A549 (cell line): ENCODE results near the gene LRFN2. TPM values are rescaled to one million over a fixed set of nuclear protein-coding genes. Genes with fewer than 3 reads are reported as not detected.

Experiments
- ATAC-seq, 2 experiments: fragments of 200-7000 bp in 1 of 2; fragments of >200 bp in 1 of 2; cut with Nextera tagmentation in 1 of 2; cut with Tn5 transposase in 1 of 2; 3 replicates each; pipeline versions ENCODE4 v1.8.0 to v1.9.1; 2018 to 2020; ENCODE audit warnings: mild to moderate bottlenecking in 1 of 2, moderate library complexity in 1 of 2
- CTCF ChIA-PET: fragments of 300-600 bp; sonication (Branson Sonifier 250); formaldehyde crosslinking; extraction: SDS; loops from one replicate; lab custom pipeline; 2021; ENCODE audit warnings: antibody characterized with exemption, inconsistent platforms; lab: Yijun Ruan, JAX
- POLR2A ChIA-PET: fragments of 350-600 bp; formaldehyde crosslinking; extraction: SDS; loops from one replicate; lab custom pipeline; 2021; ENCODE audit warnings: antibody characterized with exemption, inconsistent platforms; lab: Yijun Ruan, JAX
- DNase-seq, 2 experiments: peaks; one replicate each; pipeline versions ENCODE4 v3.0.0 to v3.0.0-alpha.2; 2011 to 2016; ENCODE audit warnings: low read depth in 1 of 2, low spot score in 1 of 2
- FAIRE-seq: peaks from 2 replicates; lab custom pipeline; 2011; peaks lifted over from hg19 to GRCh38; lab: Jason Lieb, UNC
- H3K27ac ChIP-seq, 2 experiments: fragments of >200 bp; sonication (Bioruptor Twin); formaldehyde crosslinking; 3 replicates each; pipeline ENCODE4 v1.5.1; 2016 to 2017
- H3K4me1 ChIP-seq: fragments of >200 bp; sonication (Bioruptor Twin); formaldehyde crosslinking; 3 replicates; pipeline ENCODE4 v1.6.1; 2016
- H3K4me2 ChIP-seq: fragments of >200 bp; sonication (Bioruptor Twin); formaldehyde crosslinking; 3 replicates; pipeline ENCODE4 v1.6.1; 2016
- H3K4me3 ChIP-seq: fragments of >200 bp; sonication (Bioruptor Twin); formaldehyde crosslinking; 3 replicates; pipeline ENCODE4 v1.5.1; 2016
- H3K9me3 ChIP-seq: fragments of >200 bp; sonication (Bioruptor Twin); formaldehyde crosslinking; 3 replicates; pipeline ENCODE4 v1.6.1; 2016
- ATOH8 ChIP-seq: fragments of 250-450 bp; sonication (Bioruptor Pico); IDR thresholded peaks from 2 replicates; pipeline ENCODE4 v1.5.0; 2020; ENCODE audit warnings: low read depth, mild to moderate bottlenecking, moderate library complexity
- CBX2 ChIP-seq: fragments of 200-600 bp; sonication (generic); IDR thresholded peaks from 2 replicates; pipeline ENCODE4 v1.6.1; 2016; ENCODE audit warnings: low read depth, mild to moderate bottlenecking, borderline replicate concordance
- CTCF ChIP-seq: fragments of >200 bp; sonication (Bioruptor Twin); formaldehyde crosslinking; IDR thresholded peaks from 3 replicates; pipeline ENCODE4 v1.5.1; 2016
- EHF ChIP-seq: fragments of 250-450 bp; sonication (Bioruptor Pico); IDR thresholded peaks from 2 replicates; pipeline ENCODE4 v1.5.0; 2020; ENCODE audit warnings: mild to moderate bottlenecking
- EHMT2 ChIP-seq: fragments of 200-600 bp; sonication (generic); IDR thresholded peaks from 2 replicates; pipeline ENCODE4 v1.6.1; 2016; ENCODE audit warnings: antibody characterized with exemption, low read depth, mild to moderate bottlenecking, moderate library complexity
- ELK1 ChIP-seq: fragments of 150-350 bp; IDR thresholded peaks from 2 replicates; pipeline ENCODE4 v1.6.1; 2014; ENCODE audit warnings: low read depth, mild to moderate bottlenecking, low read length
- EP300 ChIP-seq, 2 experiments: fragments of >200 bp; sonication (Bioruptor Twin); formaldehyde crosslinking; IDR thresholded peaks; 2 replicates in 1 of 2; 3 replicates in 1 of 2; pipeline ENCODE4 v1.6.1; 2016 to 2017
- FOSB ChIP-seq: fragments of 250-450 bp; sonication (Bioruptor Pico); IDR thresholded peaks from 2 replicates; pipeline ENCODE4 v1.5.0; 2020; ENCODE audit warnings: mild to moderate bottlenecking, moderate library complexity
- FOXS1 ChIP-seq: fragments of 250-450 bp; sonication (Bioruptor Pico); IDR thresholded peaks from 2 replicates; pipeline ENCODE4 v1.5.0; 2020; ENCODE audit warnings: mild to moderate bottlenecking, moderate library complexity
- HOXB13 ChIP-seq: fragments of 250-450 bp; sonication (Bioruptor Pico); IDR thresholded peaks from 2 replicates; pipeline ENCODE4 v1.5.0; 2020; ENCODE audit warnings: low read depth, mild to moderate bottlenecking, moderate library complexity
- JUN ChIP-seq, 2 experiments: fragments of >200 bp; sonication (Bioruptor Twin); formaldehyde crosslinking; IDR thresholded peaks; 2 replicates in 1 of 2; 3 replicates in 1 of 2; pipeline ENCODE4 v1.6.1; 2016 to 2017
- JUNB ChIP-seq: fragments of >200 bp; sonication (Bioruptor Twin); formaldehyde crosslinking; IDR thresholded peaks from 2 replicates; pipeline ENCODE4 v1.6.1; 2016
- KDM5A ChIP-seq: fragments of 200-600 bp; sonication (generic); IDR thresholded peaks from 2 replicates; pipeline ENCODE4 v1.6.1; 2016; ENCODE audit warnings: antibody characterized with exemption, mild to moderate bottlenecking
- MAZ ChIP-seq: fragments of 150-350 bp; IDR thresholded peaks from 2 replicates; pipeline ENCODE4 v1.6.1; 2014; ENCODE audit warnings: antibody characterized with exemption, low read depth, low read length, borderline replicate concordance
- MYC ChIP-seq: IDR thresholded peaks from 2 replicates; pipeline ENCODE4 v1.6.1; 2012; ENCODE audit warnings: mild to moderate bottlenecking, inconsistent platforms, low read length, improper control_type of control experiment, borderline replicate concordance
- NPAS2 ChIP-seq: fragments of 250-450 bp; sonication (Bioruptor Pico); IDR thresholded peaks from 2 replicates; pipeline ENCODE4 v1.8.0; 2022; ENCODE audit warnings: mild to moderate bottlenecking, moderate library complexity, borderline replicate concordance
- RAD21 ChIP-seq, 2 experiments: fragments of >200 bp in 1 of 2; sonication (Bioruptor Twin) in 1 of 2; formaldehyde crosslinking in 1 of 2; IDR thresholded peaks in 1 of 2; conservative IDR thresholded peaks in 1 of 2; 2 replicates in 1 of 2; 3 replicates in 1 of 2; pipeline ENCODE4 v1.6.1; 2012 to 2018; ENCODE audit warnings: inconsistent platforms in 1 of 2
- RNF2 ChIP-seq: fragments of 200-600 bp; sonication (generic); IDR thresholded peaks from 2 replicates; pipeline ENCODE4 v1.6.1; 2016; ENCODE audit warnings: low read depth, mild to moderate bottlenecking, antibody characterized with exemption, moderate library complexity, borderline replicate concordance
- SMC3 ChIP-seq: fragments of >200 bp; sonication (Bioruptor Twin); formaldehyde crosslinking; IDR thresholded peaks from 3 replicates; pipeline ENCODE4 v1.6.1; 2018; ENCODE audit warnings: inconsistent platforms
- TFCP2L1 ChIP-seq: fragments of 250-450 bp; sonication (Bioruptor Pico); IDR thresholded peaks from 2 replicates; pipeline ENCODE4 v1.5.0; 2021; ENCODE audit warnings: mild to moderate bottlenecking
- ZC3H11A ChIP-seq: fragments of 450-650 bp; IDR thresholded peaks from 2 replicates; pipeline ENCODE4 v1.6.1; 2014; ENCODE audit warnings: antibody characterized with exemption, mild to moderate bottlenecking
- ZSCAN20 ChIP-seq: fragments of 250-450 bp; sonication (Bioruptor Pico); IDR thresholded peaks from 2 replicates; pipeline ENCODE4 v1.8.0; 2022; ENCODE audit warnings: mild to moderate bottlenecking, moderate library complexity
- WGBS: methylation state at CpG from one replicate; pipeline ENCODE4 v1.1.6; 2017; ENCODE audit errors: missing lambda C conversion rate; 5-methylcytosine and 5-hydroxymethylcytosine counted together
- polyA plus RNA-seq, 4 experiments: library from polyadenylated mRNA; depleted of rRNA in 3 of 4; stranded (reverse); fragments of >200 nt; fragmentation: RNase III in 1 of 4; extraction: RNeasy Plus Mini Kit Qiagen cat#74134 plus additional on column Dnase treatment in 1 of 4; gene quantifications; 2 replicates in 3 of 4; 3 replicates in 1 of 4; pipeline ENCODE4 v1.2.3, GENCODE V29; 2011 to 2017
- TF ChIP-seq, protein P1 (sequence below): fragments of 250-450 bp; sonication (Bioruptor Pico); IDR thresholded peaks from 2 replicates; pipeline ENCODE4 v1.5.0; 2021; ENCODE audit warnings: mild to moderate bottlenecking, moderate library complexity, borderline replicate concordance

Gene LRFN2
- polyA plus RNA-seq, 2 of the 4 experiments (the other 2 are of a cell fraction), result not detected

DNA sequence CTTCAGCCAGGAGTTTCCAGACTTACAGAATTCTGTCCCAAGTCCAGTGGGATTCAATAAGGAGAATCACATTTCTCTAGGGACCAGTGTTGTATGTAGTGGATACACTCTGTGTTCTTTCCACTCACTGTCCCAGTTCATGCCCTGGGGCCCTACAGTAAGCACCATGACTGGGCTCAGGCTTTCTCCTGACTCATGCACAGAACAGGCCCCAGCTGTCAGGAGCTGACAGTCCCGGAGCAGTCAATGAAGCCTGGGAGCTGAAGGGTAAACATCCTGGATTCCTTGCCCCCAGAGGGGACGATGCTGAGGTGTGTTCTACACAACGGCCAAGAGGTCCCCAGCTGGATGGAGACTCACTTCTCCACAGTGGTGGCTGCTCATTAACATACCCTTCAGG, 40.2 kb upstream of the LRFN2 start:
- TF ChIP-seq MYC (no peak), KDM5A (no peak), HOXB13 (CRISPR knock-in tag) (no peak)
- TF ChIP-seq, protein P1, sequence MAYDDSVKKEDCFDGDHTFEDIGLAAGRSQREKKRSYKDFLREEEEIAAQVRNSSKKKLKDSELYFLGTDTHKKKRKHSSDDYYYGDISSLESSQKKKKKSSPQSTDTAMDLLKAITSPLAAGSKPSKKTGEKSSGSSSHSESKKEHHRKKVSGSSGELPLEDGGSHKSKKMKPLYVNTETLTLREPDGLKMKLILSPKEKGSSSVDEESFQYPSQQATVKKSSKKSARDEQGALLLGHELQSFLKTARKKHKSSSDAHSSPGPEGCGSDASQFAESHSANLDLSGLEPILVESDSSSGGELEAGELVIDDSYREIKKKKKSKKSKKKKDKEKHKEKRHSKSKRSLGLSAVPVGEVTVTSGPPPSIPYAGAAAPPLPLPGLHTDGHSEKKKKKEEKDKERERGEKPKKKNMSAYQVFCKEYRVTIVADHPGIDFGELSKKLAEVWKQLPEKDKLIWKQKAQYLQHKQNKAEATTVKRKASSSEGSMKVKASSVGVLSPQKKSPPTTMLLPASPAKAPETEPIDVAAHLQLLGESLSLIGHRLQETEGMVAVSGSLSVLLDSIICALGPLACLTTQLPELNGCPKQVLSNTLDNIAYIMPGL (CRISPR knock-in tag), result no peak
- TF ChIP-seq, all 56 proteins: peak for 0
- H3K27ac ChIP-seq, result no peak overlapping the region
- POLR2A ChIA-PET, result no interaction called here
- no peak for FAIRE-seq
- H3K4me2 ChIP-seq, result no peak overlapping the region
- no peaks in the 10 kb centered on the region for H3K9me3 ChIP-seq
- ATAC-seq, result no peak
- no peak for DNase-seq
- no peaks in the 10 kb centered on the region for H3K4me1 ChIP-seq
- WGBS, result 10% methylated on average over 3 of the region's 3 CpGs
- CTCF ChIA-PET, result no interaction called here
- H3K4me3 ChIP-seq, result no peak overlapping the region

DNA sequence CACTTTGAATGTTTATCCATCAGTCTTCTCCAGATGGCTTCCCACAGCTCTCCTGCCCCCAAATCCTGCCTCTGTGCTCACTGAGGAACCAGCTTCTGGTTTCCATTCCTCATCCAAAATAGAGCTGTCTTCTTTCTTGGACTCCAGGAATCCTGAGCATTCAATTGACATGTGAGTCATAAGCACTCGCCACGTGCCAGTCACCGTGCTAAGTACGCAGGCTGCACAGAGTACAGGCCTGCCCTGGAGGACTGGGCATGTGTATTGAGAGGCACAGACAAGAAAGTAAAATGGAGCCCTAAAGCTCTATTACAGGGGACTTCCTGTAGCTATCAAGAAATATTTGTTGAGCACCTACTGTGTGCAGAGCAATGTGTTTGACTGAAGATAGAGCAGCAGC, 39.7 kb upstream of the LRFN2 start:
- CTCF ChIA-PET, result interaction anchor here (0.9 kb wide), 1 partner anchor 18 kb away, joined by 3 read pairs; no protein-coding TSS in a partner anchor
- POLR2A ChIA-PET, result no interaction called here
- TF ChIP-seq CBX2 (no peak), EHMT2 (no peak), MAZ (no peak), NPAS2 (CRISPR knock-in tag) (no peak), RAD21 (conservative IDR thresholded peaks at IDR 0.05 in 1 of 2, IDR thresholded peaks at IDR 0.05 in 1 of 2) (no peak), SMC3 (no peak), CTCF (no peak)
- TF ChIP-seq, all 56 proteins: peak for 0

GRCh38 chr6:40623932-40624331, 36.8 kb upstream of the LRFN2 start:
- POLR2A ChIA-PET, result no interaction called here
- Histone ChIP-seq H3K4me2 (no peak overlapping the region), H3K9me3 (no peaks in the 10 kb centered on the region), H3K27ac (no peak overlapping the region), H3K4me1 (no peaks in the 10 kb centered on the region), H3K4me3 (no peak overlapping the region)
- 96% methylated on average over 3 of the region's 3 CpGs for WGBS
- ATAC-seq (no peak), FAIRE-seq (no peak), DNase-seq (no peak)
- CTCF ChIA-PET, result no interaction called here
- TF ChIP-seq FOXS1 (no peak), ELK1 (no peak), ATOH8 (no peak), ZSCAN20 (CRISPR knock-in tag) (no peak), EHMT2 (no peak), RNF2 (no peak), FOSB (CRISPR knock-in tag) (no peak), CBX2 (no peak), CTCF (no peak), JUNB (no peak), TFCP2L1 (CRISPR knock-in tag) (no peak), EP300 (IDR thresholded peaks at IDR 0.05) (no peak), SMC3 (no peak), RAD21 (conservative IDR thresholded peaks at IDR 0.05 in 1 of 2, IDR thresholded peaks at IDR 0.05 in 1 of 2) (no peak), EHF (CRISPR knock-in tag) (no peak), KDM5A (no peak), ZC3H11A (no peak), MAZ (no peak), JUN (IDR thresholded peaks at IDR 0.05) (no peak)

More for the DNA sequence above, 39.7 kb upstream of the LRFN2 start:
- H3K9me3 ChIP-seq, result no peaks in the 10 kb centered on the region
- FAIRE-seq, result no peak
- H3K27ac ChIP-seq, result no peak overlapping the region
- no peak overlapping the region for H3K4me3 ChIP-seq
- no peak for ATAC-seq
- 72% methylated on average over 4 of the region's 4 CpGs for WGBS
- no peaks in the 10 kb centered on the region for H3K4me1 ChIP-seq
- H3K4me2 ChIP-seq, result no peak overlapping the region
- DNase-seq, result no peak
